ENCODE data around the gene PHACTR1. TPM values are rescaled to one million over a fixed set of nuclear protein-coding genes. Genes with fewer than 3 reads are reported as not detected.

PHACTR1 gene
- total and polyA plus RNA-seq, 7 donors: 0.04 to 3.0 (median 0.85) TPM

GRCh38 chr6:13101985-13102384, 385.4 kb downstream of the PHACTR1 start:
- no peaks in the 10 kb centered on the region for H3K36me3 ChIP-seq (ENCODE audit: insufficient read depth in 1 of 2, low read depth in 1 of 2)
- H3K27me3 ChIP-seq (ENCODE audit: insufficient read depth in 3 of 3, low read length in 2 of 3): no peaks in the 10 kb centered on the region
- H3K27ac ChIP-seq: no peak overlapping the region
- no peak overlapping the region for H3K4me3 ChIP-seq
- DNase-seq (no peak), ATAC-seq (no peak)
- intact Hi-C loops (cut with DNase I): no loop called here
- WGBS, 3 donors: 35 to 39% (median 37%) methylated on average over 2 of the region's 2 CpGs
- no peak for TF ChIP-seq CTCF (IDR thresholded peaks at IDR 0.05)
- H3K4me1 ChIP-seq: no peaks in the 10 kb centered on the region
- no peaks in the 10 kb centered on the region for H3K9me3 ChIP-seq

GRCh38 chr6:13103169-13103568, 386.6 kb downstream of the PHACTR1 start:
- intact Hi-C loops (cut with DNase I): no loop called here
- ATAC-seq: no peak
- no peak overlapping the region for H3K27ac ChIP-seq

GRCh38 chr6:13105139-13105538, 388.6 kb downstream of the PHACTR1 start:
- DNase-seq (no peak), ATAC-seq (no peak)
- WGBS, 3 donors: 79 to 90% (median 83%) methylated on average over 5 of the region's 5 CpGs
- H3K9me3 ChIP-seq: peaks cover 3% of the 10 kb centered on the region
- H3K4me3 ChIP-seq: no peak overlapping the region
- no peaks in the 10 kb centered on the region for H3K36me3 ChIP-seq (ENCODE audit: insufficient read depth in 1 of 2, low read depth in 1 of 2)
- intact Hi-C loops (cut with DNase I): no loop called here
- no peak overlapping the region for H3K27ac ChIP-seq
- no peak for TF ChIP-seq CTCF (IDR thresholded peaks at IDR 0.05)
- H3K4me1 ChIP-seq: no peaks in the 10 kb centered on the region
- H3K27me3 ChIP-seq (ENCODE audit: insufficient read depth in 3 of 3, low read length in 2 of 3): no peaks in the 10 kb centered on the region

More at GRCh38 chr6:13103169-13103568, 386.6 kb downstream of the PHACTR1 start:
- Histone ChIP-seq H3K36me3 (ENCODE audit: insufficient read depth in 1 of 2, low read depth in 1 of 2) (no peaks in the 10 kb centered on the region), H3K4me1 (no peaks in the 10 kb centered on the region), H3K9me3 (no peaks in the 10 kb centered on the region), H3K27me3 (ENCODE audit: insufficient read depth in 3 of 3, low read length in 2 of 3) (no peaks in the 10 kb centered on the region), H3K4me3 (no peak overlapping the region)
- no peak for TF ChIP-seq CTCF (IDR thresholded peaks at IDR 0.05)
- no peak for DNase-seq

GRCh38 chr6:13112921-13113320, 396.4 kb downstream of the PHACTR1 start:
- no peak for TF ChIP-seq CTCF (IDR thresholded peaks at IDR 0.05)
- DNase-seq (no peak), ATAC-seq (no peak)
- intact Hi-C loops (cut with DNase I): no loop called here
- Histone ChIP-seq H3K27me3 (ENCODE audit: insufficient read depth in 3 of 3, low read length in 2 of 3) (no peaks in the 10 kb centered on the region), H3K4me1 (no peaks in the 10 kb centered on the region), H3K36me3 (ENCODE audit: insufficient read depth in 1 of 2, low read depth in 1 of 2) (no peaks in the 10 kb centered on the region), H3K27ac (no peak overlapping the region), H3K4me3 (no peak overlapping the region), H3K9me3 (peaks cover 4% of the 10 kb centered on the region)

- Histone ChIP-seq H3K4me1 (no peaks in the 10 kb centered on the region), H3K4me3 (no peak overlapping the region), H3K27me3 (ENCODE audit: insufficient read depth in 3 of 3, low read length in 2 of 3) (no peaks in the 10 kb centered on the region), H3K9me3 (peaks cover 4% of the 10 kb centered on the region), H3K27ac (no peak overlapping the region), H3K36me3 (ENCODE audit: insufficient read depth in 1 of 2, low read depth in 1 of 2) (no peaks in the 10 kb centered on the region)
- DNase-seq (no peak), ATAC-seq (no peak)
- intact Hi-C loops (cut with DNase I): no loop called here
- 86 to 91% (median 89%) methylated on average over 5 of the region's 5 CpGs for WGBS, 3 donors
- no peak for TF ChIP-seq CTCF (IDR thresholded peaks at IDR 0.05)
These were observed 396.8 kb downstream of the PHACTR1 start for GRCh38 chr6:13113376-13113775.
